RWPE2 (cell line): ENCODE data around the gene ZBTB22.
"Not testable (repeated sequence)": the region's sequence is repeated elsewhere in the genome, so short reads cannot be mapped to it uniquely, and the experiment has no call there.

Source experiments
- ATAC-seq: fragments of 200-7000 bp; cut with Tn5 transposase; 3 replicates; pipeline ENCODE4 v1.9.1; 2021; ENCODE audit warnings: low read depth
- DNase-seq: peaks from one replicate; pipeline ENCODE4 v3.0.0-alpha.2; 2020; ENCODE audit warnings: low spot score
- H3K27ac ChIP-seq: fragments of 450-650 bp; 2 replicates; pipeline ENCODE4 v1.5.1; 2017; ENCODE audit warnings: mild to moderate bottlenecking; ENCODE audit not compliant: poor library complexity, severe bottlenecking
- H3K27me3 ChIP-seq: fragments of 250-450 bp; sonication (Bioruptor Pico); 2 replicates; pipeline ENCODE4 v1.5.1; 2021; ENCODE audit warnings: mild to moderate bottlenecking, moderate library complexity; ENCODE audit not compliant: insufficient read depth, poor library complexity, severe bottlenecking
- H3K36me3 ChIP-seq: fragments of 250-450 bp; sonication (Bioruptor Pico); 2 replicates; pipeline ENCODE4 v1.5.1; 2020; ENCODE audit warnings: low read depth, mild to moderate bottlenecking, moderate library complexity
- H3K4me1 ChIP-seq: fragments of 250-450 bp; sonication (Bioruptor Pico); 2 replicates; pipeline ENCODE4 v1.5.1; 2021; ENCODE audit warnings: mild to moderate bottlenecking, moderate library complexity; ENCODE audit not compliant: insufficient read depth, poor library complexity, severe bottlenecking
- H3K4me3 ChIP-seq: fragments of 250-450 bp; sonication (Bioruptor Pico); 2 replicates; pipeline ENCODE4 v1.5.1; 2021; ENCODE audit warnings: mild to moderate bottlenecking, moderate library complexity; ENCODE audit not compliant: severe bottlenecking
- H3K9me3 ChIP-seq: fragments of 250-450 bp; sonication (Bioruptor Pico); 2 replicates; pipeline ENCODE4 v1.5.1; 2021; ENCODE audit warnings: mild to moderate bottlenecking, moderate library complexity; ENCODE audit not compliant: severe bottlenecking
- CTCF ChIP-seq: fragments of 450-650 bp; IDR thresholded peaks from one replicate; pipeline ENCODE4 v1.5.1; 2017; ENCODE audit warnings: mild to moderate bottlenecking, moderate library complexity; ENCODE audit not compliant: poor library complexity, severe bottlenecking

ZBTB22 gene

DNA sequence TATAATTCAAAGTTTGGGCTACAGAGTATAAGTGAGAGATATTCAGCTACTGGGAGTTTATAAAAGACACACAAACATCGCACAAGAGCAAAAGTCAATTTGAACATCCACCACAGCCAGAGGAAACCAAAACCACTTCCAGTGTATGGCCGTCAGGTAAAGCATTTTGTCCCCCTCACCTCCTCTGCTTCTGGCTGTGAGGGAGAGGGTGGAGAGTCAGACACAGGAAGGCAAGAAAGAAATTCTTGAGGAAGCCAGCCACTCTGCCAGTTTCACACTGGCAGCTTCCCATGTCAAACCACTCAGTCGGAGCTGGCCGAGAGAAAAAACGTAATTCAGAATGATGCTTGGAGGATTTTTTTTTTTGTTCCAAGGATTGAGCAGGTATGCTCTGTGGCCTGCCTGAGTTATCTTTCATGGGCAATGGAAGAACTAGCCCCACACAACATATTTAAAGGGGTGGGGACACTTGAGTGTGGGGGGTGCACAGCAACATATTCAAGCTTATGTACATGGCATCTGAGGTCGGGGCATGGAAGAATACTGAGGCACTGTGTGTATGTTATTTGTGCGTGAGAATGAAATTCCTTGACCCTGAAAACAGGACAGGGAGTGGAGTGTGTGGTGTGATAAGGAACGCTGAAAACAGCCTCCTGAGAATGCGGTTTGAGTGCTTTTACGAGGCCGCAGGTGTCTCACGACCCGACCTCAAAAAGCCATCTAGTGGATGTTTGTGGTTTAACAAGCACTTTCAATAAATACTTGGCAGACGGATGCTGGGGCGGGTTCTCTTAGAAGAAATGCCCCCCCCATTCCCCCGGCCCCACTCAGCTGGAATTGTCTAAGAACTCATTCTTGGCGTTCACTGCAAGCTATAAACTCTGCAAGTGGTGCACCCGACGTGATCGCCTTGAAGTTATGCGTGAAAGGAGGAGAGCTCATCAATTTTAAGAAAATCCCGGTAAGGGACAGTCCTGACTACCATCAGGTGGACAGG lies 27.5 kb upstream of the ZBTB22 start:
- peak; percentile 71 for TF ChIP-seq CTCF
- Histone ChIP-seq H3K27me3 (no peaks in the 10 kb centered on the region), H3K9me3 (no peaks in the 10 kb centered on the region), H3K27ac (no peak overlapping the region), H3K36me3 (no peaks in the 10 kb centered on the region), H3K4me3 (no peak overlapping the region), H3K4me1 (peaks cover 3% of the 10 kb centered on the region)
- DNase-seq: no peak
- ATAC-seq: 0 out of 3 replicates have a peak, but pooled peaks have one; percentile 27

- TF ChIP-seq CTCF: no peak
- no peaks in the 10 kb centered on the region for H3K27me3 ChIP-seq
- H3K36me3 ChIP-seq: no peaks in the 10 kb centered on the region
- DNase-seq (no peak), ATAC-seq (no peak)
- H3K27ac ChIP-seq: no peak overlapping the region
- H3K9me3 ChIP-seq: no peaks in the 10 kb centered on the region
- H3K4me3 ChIP-seq: no peak overlapping the region
- H3K4me1 ChIP-seq: peaks cover 3% of the 10 kb centered on the region
Measured at GRCh38 chr6:33343953-33344611, 26.5 kb upstream of the ZBTB22 start.

DNA sequence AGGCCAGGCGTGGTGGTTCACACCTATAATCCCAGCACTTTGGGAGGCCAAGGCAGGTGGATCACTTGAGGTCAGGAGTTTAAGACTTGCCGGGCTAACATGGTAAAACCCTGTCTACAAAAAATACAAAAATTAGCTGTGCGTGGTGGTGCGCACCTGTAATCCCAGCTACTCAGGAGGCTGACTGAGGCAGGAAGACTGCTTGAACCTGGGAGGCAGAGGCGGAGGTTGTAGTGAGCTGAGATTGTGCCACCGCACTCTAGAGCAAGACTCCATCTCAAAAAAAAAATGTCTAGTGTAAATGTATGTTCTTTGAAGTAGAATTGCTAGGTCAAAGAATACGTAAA lies 26.0 kb upstream of the ZBTB22 start:
- not testable (repeated sequence) for H3K27ac ChIP-seq, H3K4me1 ChIP-seq, H3K9me3 ChIP-seq, H3K27me3 ChIP-seq, ATAC-seq, H3K36me3 ChIP-seq, H3K4me3 ChIP-seq, DNase-seq

GRCh38 chr6:33339193-33339592 lies 21.6 kb upstream of the ZBTB22 start:
- Histone ChIP-seq H3K27me3 (no peaks in the 10 kb centered on the region), H3K36me3 (no peaks in the 10 kb centered on the region), H3K27ac (no peak overlapping the region), H3K4me3 (no peak overlapping the region), H3K4me1 (no peaks in the 10 kb centered on the region), H3K9me3 (no peaks in the 10 kb centered on the region)
- DNase-seq: no peak
- no peak for TF ChIP-seq CTCF
- no peak for ATAC-seq

- ATAC-seq: no peak
- no peak for TF ChIP-seq CTCF
- Histone ChIP-seq H3K4me1 (no peaks in the 10 kb centered on the region), H3K27ac (no peak overlapping the region), H3K27me3 (no peaks in the 10 kb centered on the region), H3K9me3 (no peaks in the 10 kb centered on the region), H3K4me3 (no peak overlapping the region), H3K36me3 (no peaks in the 10 kb centered on the region)
- DNase-seq: no peak
Measured at GRCh38 chr6:33336495-33336894, 19.0 kb upstream of the ZBTB22 start.
